ENCODE data around the gene KCNK3.

DNA sequence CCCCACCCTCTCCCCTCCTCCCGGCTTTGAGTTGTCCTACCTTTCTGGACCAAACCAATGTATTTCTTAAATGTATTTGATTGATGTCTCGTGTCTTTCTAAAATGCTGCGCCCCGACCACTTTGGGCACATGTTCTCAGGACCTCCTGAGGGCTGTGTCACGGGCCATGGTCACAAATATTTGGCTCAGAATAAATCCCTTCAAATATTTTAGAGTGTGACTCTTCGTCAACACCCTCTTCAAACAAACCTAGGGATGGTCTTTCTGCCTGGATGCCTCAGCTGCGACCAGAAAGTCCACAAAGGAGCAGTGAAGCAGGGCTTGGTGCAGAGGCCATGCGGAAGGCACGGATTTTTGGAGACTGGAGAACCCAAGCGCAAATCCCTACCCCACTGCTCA, 70.5 kb downstream of the KCNK3 start:
- no peak for TF ChIP-seq POLR2A (IDR thresholded peaks at IDR 0.05)
- TF ChIP-seq, protein P1, sequence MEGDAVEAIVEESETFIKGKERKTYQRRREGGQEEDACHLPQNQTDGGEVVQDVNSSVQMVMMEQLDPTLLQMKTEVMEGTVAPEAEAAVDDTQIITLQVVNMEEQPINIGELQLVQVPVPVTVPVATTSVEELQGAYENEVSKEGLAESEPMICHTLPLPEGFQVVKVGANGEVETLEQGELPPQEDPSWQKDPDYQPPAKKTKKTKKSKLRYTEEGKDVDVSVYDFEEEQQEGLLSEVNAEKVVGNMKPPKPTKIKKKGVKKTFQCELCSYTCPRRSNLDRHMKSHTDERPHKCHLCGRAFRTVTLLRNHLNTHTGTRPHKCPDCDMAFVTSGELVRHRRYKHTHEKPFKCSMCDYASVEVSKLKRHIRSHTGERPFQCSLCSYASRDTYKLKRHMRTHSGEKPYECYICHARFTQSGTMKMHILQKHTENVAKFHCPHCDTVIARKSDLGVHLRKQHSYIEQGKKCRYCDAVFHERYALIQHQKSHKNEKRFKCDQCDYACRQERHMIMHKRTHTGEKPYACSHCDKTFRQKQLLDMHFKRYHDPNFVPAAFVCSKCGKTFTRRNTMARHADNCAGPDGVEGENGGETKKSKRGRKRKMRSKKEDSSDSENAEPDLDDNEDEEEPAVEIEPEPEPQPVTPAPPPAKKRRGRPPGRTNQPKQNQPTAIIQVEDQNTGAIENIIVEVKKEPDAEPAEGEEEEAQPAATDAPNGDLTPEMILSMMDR (IDR thresholded peaks at IDR 0.05), result no peak

All from body of pancreas (tissue), 4 donors.